K562 (cell line): ENCODE measurements around the gene TENM3.

Source experiments
- EP300 ChIP-seq: IDR thresholded peaks from 2 replicates; pipeline ENCODE4 v1.6.1; 2012; ENCODE audit warnings: low read length, improper control_type of control experiment
- MAFK ChIP-seq: IDR thresholded peaks from 2 replicates; pipeline ENCODE4 v1.6.1; 2011; ENCODE audit warnings: low read length, improper control_type of control experiment
- POLR2AphosphoS2 ChIP-seq: IDR thresholded peaks from 2 replicates; pipeline ENCODE4 v1.6.1; 2012; ENCODE audit warnings: low read length, improper control_type of control experiment
- SMC3 ChIP-seq: conservative IDR thresholded peaks from 2 replicates; pipeline ENCODE4 v1.6.1; 2011; ENCODE audit warnings: low read depth, low read length, improper control_type of control experiment; ENCODE audit not compliant: insufficient read depth
- TAF15 ChIP-seq: fragments of 200-400 bp; formaldehyde crosslinking; IDR thresholded peaks from 2 replicates; pipeline ENCODE4 v1.6.1; 2017; ENCODE audit warnings: mild to moderate bottlenecking, low read depth, low read length, moderate library complexity
- ZNF133 ChIP-seq: fragments of 250-450 bp; sonication (Bioruptor Pico); IDR thresholded peaks from 2 replicates; pipeline ENCODE4 v1.4.0; 2020; ENCODE audit warnings: mild to moderate bottlenecking

DNA sequence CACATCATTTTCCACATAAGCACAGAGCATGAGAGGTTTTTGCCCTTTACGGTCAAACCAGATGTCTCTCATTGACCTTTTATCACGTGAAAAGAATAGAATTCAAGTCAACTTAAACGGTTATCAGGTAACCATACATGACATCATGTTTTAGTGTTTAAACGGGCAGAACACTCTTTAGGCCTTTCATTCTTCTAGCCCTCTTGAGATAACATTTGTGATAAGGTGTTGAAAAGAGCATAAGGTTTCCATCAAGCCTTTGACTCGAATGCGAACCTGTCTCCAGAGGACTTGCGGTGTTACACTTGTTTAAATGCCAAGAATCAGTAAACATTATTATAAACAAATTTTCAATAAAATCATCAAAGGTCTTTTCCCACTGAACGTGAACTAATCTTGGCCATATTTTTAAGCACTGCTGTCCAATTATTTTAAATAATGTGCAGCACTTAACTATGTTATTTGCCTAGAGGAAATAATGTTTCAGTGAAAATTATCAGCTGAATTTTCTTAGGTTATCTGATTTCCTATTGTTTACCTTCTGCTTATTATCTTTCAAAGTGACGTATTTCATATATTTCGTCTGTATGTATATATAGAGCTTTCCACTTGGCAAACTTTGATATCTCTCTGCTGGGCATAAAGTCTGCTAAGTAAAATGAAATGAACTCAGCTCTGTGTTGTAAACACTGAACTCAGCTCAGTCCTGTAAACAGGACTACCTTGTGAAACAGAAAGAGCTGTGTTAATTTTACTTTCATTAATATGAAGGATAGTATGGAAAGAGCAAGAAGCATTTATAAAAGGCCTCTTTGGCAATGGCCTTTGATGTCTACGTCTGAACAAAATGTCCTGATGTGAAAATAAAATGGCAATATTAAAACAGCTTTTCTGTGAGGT lies 33.3 kb downstream of the TENM3 start:
- TF ChIP-seq SMC3 (no peak), ZNF133 (CRISPR knock-in tag) (no peak), MAFK (no peak), TAF15 (no peak), POLR2AphosphoS2 (no peak), EP300 (no peak)
